Keratinocyte (primary cell): ENCODE measurements around the gene ARNT2. TPM values are rescaled to one million over a fixed set of nuclear protein-coding genes. Genes with fewer than 3 reads are reported as not detected.
A peak's percentile ranks its signal among the peaks of the same experiment; 100 is the strongest.

Experiments
- DNase-seq: peaks from one replicate; pipeline ENCODE4 v3.0.0-alpha.2; 2011; ENCODE audit warnings: low read depth, missing footprints, low spot score
- FAIRE-seq: peaks from 2 replicates; lab custom pipeline; 2011; peaks lifted over from hg19 to GRCh38; lab: Jason Lieb, UNC
- H2AFZ ChIP-seq: 2 replicates; pipeline ENCODE4 v1.6.0; 2012; ENCODE audit warnings: low read length, control low read depth, inconsistent platforms; ENCODE audit not compliant: control insufficient read depth
- H3K27ac ChIP-seq: 2 replicates; pipeline ENCODE4 v1.5.1; 2011; ENCODE audit warnings: low read length; ENCODE audit not compliant: control insufficient read depth, insufficient read depth
- H3K27me3 ChIP-seq: 3 replicates; pipeline ENCODE4 v1.6.0; 2011; ENCODE audit warnings: low read length; ENCODE audit not compliant: control insufficient read depth, insufficient read depth; ENCODE audit errors: extremely low read depth
- H3K36me3 ChIP-seq, 2 experiments: 2 replicates in 1 of 2; 3 replicates in 1 of 2; pipeline ENCODE4 v1.5.1; 2011; ENCODE audit warnings: low read length in 2 of 2, mild to moderate bottlenecking in 1 of 2; ENCODE audit not compliant: control insufficient read depth in 2 of 2, insufficient read depth in 2 of 2; ENCODE audit errors: extremely low read depth in 1 of 2
- H3K4me1 ChIP-seq: 3 replicates; pipeline ENCODE4 v1.5.1; 2011; ENCODE audit warnings: low read length; ENCODE audit not compliant: control insufficient read depth, insufficient read depth; ENCODE audit errors: extremely low read depth
- H3K4me2 ChIP-seq: 3 replicates; pipeline ENCODE4 v1.6.0; 2011; ENCODE audit warnings: low read depth, low read length; ENCODE audit not compliant: control insufficient read depth, insufficient read depth; ENCODE audit errors: extremely low read depth
- H3K4me3 ChIP-seq, 3 experiments: fragments of 200-600 bp in 1 of 3; sonication (generic) in 1 of 3; 2 replicates in 2 of 3; 3 replicates in 1 of 3; pipeline ENCODE4 v1.5.1; 2011 to 2016; ENCODE audit warnings: low read length in 3 of 3, mild to moderate bottlenecking in 3 of 3, control low read depth in 2 of 3, inconsistent platforms in 1 of 3, low read depth in 1 of 3, mixed read lengths in 1 of 3, mixed run types in 1 of 3, moderate library complexity in 1 of 3; ENCODE audit not compliant: control insufficient read depth in 2 of 3, insufficient read depth in 2 of 3; ENCODE audit errors: extremely low read depth in 1 of 3
- H3K79me2 ChIP-seq: 2 replicates; pipeline ENCODE4 v1.6.0; 2012; ENCODE audit warnings: low read length; ENCODE audit not compliant: control insufficient read depth, insufficient read depth
- H3K9ac ChIP-seq: 3 replicates; pipeline ENCODE4 v1.6.0; 2011; ENCODE audit warnings: low read length; ENCODE audit not compliant: control insufficient read depth, insufficient read depth; ENCODE audit errors: extremely low read depth
- H3K9me1 ChIP-seq: 3 replicates; pipeline ENCODE4 v1.6.0; 2011; ENCODE audit warnings: low read length; ENCODE audit not compliant: control insufficient read depth, insufficient read depth; ENCODE audit errors: extremely low read depth
- H3K9me3 ChIP-seq: 2 replicates; pipeline ENCODE4 v1.5.1; 2012; ENCODE audit warnings: low read depth, low read length; ENCODE audit not compliant: control insufficient read depth
- H4K20me1 ChIP-seq: 3 replicates; pipeline ENCODE4 v1.6.0; 2011; ENCODE audit warnings: low read length; ENCODE audit not compliant: control insufficient read depth, insufficient read depth; ENCODE audit errors: extremely low read depth
- EZH2 ChIP-seq: IDR thresholded peaks from one replicate; pipeline ENCODE4 v1.6.1; 2012; ENCODE audit warnings: inconsistent platforms, mild to moderate bottlenecking, low read length, moderate library complexity
- dilution Hi-C: fragments of 300-500 bp; cut with MboI; formaldehyde crosslinking; loops from one replicate; pipeline ENCODE4 v1.7.0; 2020; ENCODE audit warnings: low sequenced_read_pairs; ENCODE audit not compliant: extremely low pct_ligation_motif_present
- polyA minus RNA-seq, 3 experiments: library from RNA; depleted of rRNA, polyadenylated mRNA; stranded (reverse); fragments of >200 nt; gene quantifications; 1 replicate in 1 of 3; 2 replicates in 1 of 3; 3 replicates in 1 of 3; pipeline ENCODE4 v1.2.3, GENCODE V29; 2011
- polyA plus RNA-seq, 5 experiments: library from polyadenylated mRNA; depleted of rRNA in 3 of 5; stranded (reverse) in 3 of 5; stranded (forward) in 1 of 5; unstranded in 1 of 5; fragments of >200 nt; gene quantifications; 1 replicate in 1 of 5; 2 replicates in 3 of 5; 3 replicates in 1 of 5; pipeline versions ENCODE4 v1.2.1 to v1.2.3, GENCODE V29; 2011 to 2012; ENCODE audit warnings: missing spikeins in 2 of 5, low read depth in 1 of 5, low replicate concordance in 1 of 5
- TF ChIP-seq, protein P1 (sequence below), 3 experiments: IDR thresholded peaks in 1 of 3; conservative IDR thresholded peaks in 1 of 3; optimal IDR thresholded peaks in 1 of 3; 2 replicates in 2 of 3; 3 replicates in 1 of 3; pipeline versions ENCODE3 to v1.5.1; 2011; ENCODE audit warnings: low read length in 3 of 3, mild to moderate bottlenecking in 3 of 3, moderate library complexity in 2 of 3, control low read depth in 1 of 3, inconsistent platforms in 1 of 3; ENCODE audit not compliant: insufficient read depth in 2 of 3; ENCODE audit errors: extremely low read depth in 1 of 3

Gene ARNT2
- polyA plus RNA-seq (0.08 to 0.17 TPM (median 0.16 TPM) in 3 replicates), polyA minus RNA-seq (0.20 TPM in 2 of 3 replicates, not detected in the other)
- polyA plus RNA-seq (2011; ENCODE audit: low read depth) = not detected
- polyA plus RNA-seq (2011; cell fraction: cytosol; rRNA removed) = 0.06 and 0.21 TPM in 2 replicates
- 0.22 and 0.28 TPM in 2 replicates for polyA plus RNA-seq (2011; cell fraction: nucleus; rRNA removed)
- polyA plus RNA-seq (2012; ENCODE audit: low replicate concordance) = 0.03 and 0.16 TPM in 2 replicates
- polyA minus RNA-seq (2011; cell fraction: cytosol; rRNA and poly(A)+ RNA removed) = not detected
- 0.08 TPM in 1 of 2 replicates, not detected in the other for polyA minus RNA-seq (2011; cell fraction: nucleus; rRNA and poly(A)+ RNA removed)

DNA sequence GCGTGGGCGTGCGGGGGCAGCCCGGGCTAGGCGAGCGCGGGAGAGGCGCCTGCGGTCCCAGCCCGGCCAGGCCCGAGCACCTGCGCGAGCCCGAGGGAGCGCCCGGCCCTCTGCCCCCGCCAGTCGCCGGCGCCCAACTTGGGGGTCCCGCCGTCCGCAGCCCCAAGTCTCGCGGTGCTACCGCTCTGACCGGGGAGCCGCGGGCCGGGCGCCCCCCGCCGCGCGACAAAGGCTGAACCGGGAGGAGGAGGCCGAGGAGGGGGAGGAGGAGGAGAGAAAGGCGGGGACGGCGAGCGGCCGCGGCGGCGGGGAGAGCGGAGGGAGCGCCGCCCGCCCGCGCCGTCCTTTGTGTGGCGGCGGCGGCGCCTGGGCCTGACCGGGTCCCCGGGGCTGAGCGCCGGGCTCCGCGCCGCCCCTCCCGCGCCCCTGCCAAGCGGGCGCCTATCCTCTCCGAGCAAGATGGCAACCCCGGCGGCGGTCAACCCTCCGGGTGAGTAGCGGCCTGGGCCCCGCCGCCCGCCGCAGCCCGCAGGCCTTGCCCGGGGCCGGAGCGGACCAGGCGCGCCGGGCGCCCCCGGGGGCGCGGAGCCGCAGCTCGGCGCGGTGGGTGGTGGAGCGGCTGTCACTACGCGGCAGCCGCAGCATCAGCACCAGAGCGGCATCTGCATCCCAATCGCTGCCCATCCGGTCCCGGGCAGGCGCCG, at the start of gene ARNT2:
Gene ARNT2 (plus strand): TSS at position 326 of the 704 bp plus-strand sequence. CDS start 134 bp downstream, at position 460.
- dilution Hi-C loops = no loop called here
- H2AFZ ChIP-seq = no peak within 1 kb of the TSS
- H3K27me3 ChIP-seq = peaks cover 63% of the 10 kb centered on the region
- H3K36me3 ChIP-seq = no peaks in the 10 kb centered on the region
- H3K27ac ChIP-seq = no peak within 1 kb of the TSS
- H3K4me2 ChIP-seq = peak within 1 kb of the TSS; percentile 32
- H3K4me1 ChIP-seq = no peaks in the 10 kb centered on the region
- no peak for FAIRE-seq
- no peak within 1 kb of the TSS for H3K4me3 ChIP-seq
- no peaks in the 10 kb centered on the region for H3K9me3 ChIP-seq
- TF ChIP-seq EZH2 = no peak
- TF ChIP-seq, protein P1, sequence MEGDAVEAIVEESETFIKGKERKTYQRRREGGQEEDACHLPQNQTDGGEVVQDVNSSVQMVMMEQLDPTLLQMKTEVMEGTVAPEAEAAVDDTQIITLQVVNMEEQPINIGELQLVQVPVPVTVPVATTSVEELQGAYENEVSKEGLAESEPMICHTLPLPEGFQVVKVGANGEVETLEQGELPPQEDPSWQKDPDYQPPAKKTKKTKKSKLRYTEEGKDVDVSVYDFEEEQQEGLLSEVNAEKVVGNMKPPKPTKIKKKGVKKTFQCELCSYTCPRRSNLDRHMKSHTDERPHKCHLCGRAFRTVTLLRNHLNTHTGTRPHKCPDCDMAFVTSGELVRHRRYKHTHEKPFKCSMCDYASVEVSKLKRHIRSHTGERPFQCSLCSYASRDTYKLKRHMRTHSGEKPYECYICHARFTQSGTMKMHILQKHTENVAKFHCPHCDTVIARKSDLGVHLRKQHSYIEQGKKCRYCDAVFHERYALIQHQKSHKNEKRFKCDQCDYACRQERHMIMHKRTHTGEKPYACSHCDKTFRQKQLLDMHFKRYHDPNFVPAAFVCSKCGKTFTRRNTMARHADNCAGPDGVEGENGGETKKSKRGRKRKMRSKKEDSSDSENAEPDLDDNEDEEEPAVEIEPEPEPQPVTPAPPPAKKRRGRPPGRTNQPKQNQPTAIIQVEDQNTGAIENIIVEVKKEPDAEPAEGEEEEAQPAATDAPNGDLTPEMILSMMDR (optimal IDR thresholded peaks at IDR 0.05 in 1 of 3, IDR thresholded peaks at IDR 0.05 in 1 of 3, conservative IDR thresholded peaks at IDR 0.05 in 1 of 3; ENCODE audit: extremely low read depth in 1 of 3, insufficient read depth in 2 of 3, low read length in 3 of 3) = no peak
- DNase-seq = no peak
- no peaks in the 10 kb centered on the region for H3K79me2 ChIP-seq
- H4K20me1 ChIP-seq = no peaks in the 10 kb centered on the region
- no peaks in the 10 kb centered on the region for H3K9me1 ChIP-seq
- no peak within 1 kb of the TSS for H3K9ac ChIP-seq

DNA sequence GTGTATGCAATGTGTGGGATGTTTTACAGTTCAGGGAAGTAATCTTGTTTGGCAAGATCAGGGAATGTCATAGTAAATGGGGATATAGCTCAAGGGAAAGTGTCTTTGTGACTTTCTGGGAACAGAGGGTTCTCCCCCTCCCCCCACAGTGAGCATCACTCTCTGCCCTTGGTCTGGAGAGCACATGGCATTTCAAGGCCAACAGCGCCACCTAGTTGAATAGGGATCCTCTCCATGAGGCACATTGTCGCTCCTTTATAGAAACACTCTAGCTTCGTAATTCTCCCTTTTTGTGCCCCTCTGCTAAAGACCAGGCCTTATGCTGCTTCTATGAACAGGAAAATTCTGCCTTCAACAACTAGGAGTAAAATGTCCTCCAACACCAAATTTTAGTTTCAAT, 37.1 kb upstream of the ARNT2 start:
- Histone ChIP-seq H3K36me3 (no peaks in the 10 kb centered on the region), H4K20me1 (no peaks in the 10 kb centered on the region), H3K9ac (no peak overlapping the region), H3K27me3 (no peaks in the 10 kb centered on the region), H3K79me2 (no peaks in the 10 kb centered on the region), H3K9me1 (no peaks in the 10 kb centered on the region), H3K4me2 (no peak overlapping the region), H3K27ac (no peak overlapping the region), H3K4me1 (no peaks in the 10 kb centered on the region), H3K9me3 (peaks cover 4% of the 10 kb centered on the region), H3K4me3 (no peak overlapping the region), H2AFZ (no peak overlapping the region)
- dilution Hi-C loops = no loop called here
- TF ChIP-seq, protein P1 (optimal IDR thresholded peaks at IDR 0.05 in 1 of 3, IDR thresholded peaks at IDR 0.05 in 1 of 3, conservative IDR thresholded peaks at IDR 0.05 in 1 of 3; ENCODE audit: extremely low read depth in 1 of 3, insufficient read depth in 2 of 3, low read length in 3 of 3) = peak in 1 of 3 experiments; percentile 17
- no peak for TF ChIP-seq EZH2
- FAIRE-seq (no peak), DNase-seq (no peak)
